Keratinocyte (primary cell): ENCODE results near the gene RHOT1. TPM values are rescaled to one million over a fixed set of nuclear protein-coding genes. Genes with fewer than 3 reads are reported as not detected.
"Not testable (repeated sequence)": the region's sequence is repeated elsewhere in the genome, so short reads cannot be mapped to it uniquely, and the experiment has no call there.

Experiments
- DNase-seq: peaks from one replicate; pipeline ENCODE4 v3.0.0-alpha.2; 2011; ENCODE audit warnings: low read depth, missing footprints, low spot score
- FAIRE-seq: peaks from 2 replicates; lab custom pipeline; 2011; peaks lifted over from hg19 to GRCh38; lab: Jason Lieb, UNC
- H2AFZ ChIP-seq: 2 replicates; pipeline ENCODE4 v1.6.0; 2012; ENCODE audit warnings: low read length, control low read depth, inconsistent platforms; ENCODE audit not compliant: control insufficient read depth
- H3K27ac ChIP-seq: 2 replicates; pipeline ENCODE4 v1.5.1; 2011; ENCODE audit warnings: low read length; ENCODE audit not compliant: control insufficient read depth, insufficient read depth
- H3K27me3 ChIP-seq: 3 replicates; pipeline ENCODE4 v1.6.0; 2011; ENCODE audit warnings: low read length; ENCODE audit not compliant: control insufficient read depth, insufficient read depth; ENCODE audit errors: extremely low read depth
- H3K36me3 ChIP-seq, 2 experiments: 2 replicates in 1 of 2; 3 replicates in 1 of 2; pipeline ENCODE4 v1.5.1; 2011; ENCODE audit warnings: low read length in 2 of 2, mild to moderate bottlenecking in 1 of 2; ENCODE audit not compliant: control insufficient read depth in 2 of 2, insufficient read depth in 2 of 2; ENCODE audit errors: extremely low read depth in 1 of 2
- H3K4me1 ChIP-seq: 3 replicates; pipeline ENCODE4 v1.5.1; 2011; ENCODE audit warnings: low read length; ENCODE audit not compliant: control insufficient read depth, insufficient read depth; ENCODE audit errors: extremely low read depth
- H3K4me2 ChIP-seq: 3 replicates; pipeline ENCODE4 v1.6.0; 2011; ENCODE audit warnings: low read depth, low read length; ENCODE audit not compliant: control insufficient read depth, insufficient read depth; ENCODE audit errors: extremely low read depth
- H3K4me3 ChIP-seq, 3 experiments: fragments of 200-600 bp in 1 of 3; sonication (generic) in 1 of 3; 2 replicates in 2 of 3; 3 replicates in 1 of 3; pipeline ENCODE4 v1.5.1; 2011 to 2016; ENCODE audit warnings: low read length in 3 of 3, mild to moderate bottlenecking in 3 of 3, control low read depth in 2 of 3, inconsistent platforms in 1 of 3, low read depth in 1 of 3, mixed read lengths in 1 of 3, mixed run types in 1 of 3, moderate library complexity in 1 of 3; ENCODE audit not compliant: control insufficient read depth in 2 of 3, insufficient read depth in 2 of 3; ENCODE audit errors: extremely low read depth in 1 of 3
- H3K79me2 ChIP-seq: 2 replicates; pipeline ENCODE4 v1.6.0; 2012; ENCODE audit warnings: low read length; ENCODE audit not compliant: control insufficient read depth, insufficient read depth
- H3K9ac ChIP-seq: 3 replicates; pipeline ENCODE4 v1.6.0; 2011; ENCODE audit warnings: low read length; ENCODE audit not compliant: control insufficient read depth, insufficient read depth; ENCODE audit errors: extremely low read depth
- H3K9me1 ChIP-seq: 3 replicates; pipeline ENCODE4 v1.6.0; 2011; ENCODE audit warnings: low read length; ENCODE audit not compliant: control insufficient read depth, insufficient read depth; ENCODE audit errors: extremely low read depth
- H3K9me3 ChIP-seq: 2 replicates; pipeline ENCODE4 v1.5.1; 2012; ENCODE audit warnings: low read depth, low read length; ENCODE audit not compliant: control insufficient read depth
- H4K20me1 ChIP-seq: 3 replicates; pipeline ENCODE4 v1.6.0; 2011; ENCODE audit warnings: low read length; ENCODE audit not compliant: control insufficient read depth, insufficient read depth; ENCODE audit errors: extremely low read depth
- EZH2 ChIP-seq: IDR thresholded peaks from one replicate; pipeline ENCODE4 v1.6.1; 2012; ENCODE audit warnings: inconsistent platforms, mild to moderate bottlenecking, low read length, moderate library complexity
- dilution Hi-C: fragments of 300-500 bp; cut with MboI; formaldehyde crosslinking; loops from one replicate; pipeline ENCODE4 v1.7.0; 2020; ENCODE audit warnings: low sequenced_read_pairs; ENCODE audit not compliant: extremely low pct_ligation_motif_present
- polyA plus RNA-seq, 5 experiments: library from polyadenylated mRNA; depleted of rRNA in 3 of 5; stranded (reverse) in 3 of 5; stranded (forward) in 1 of 5; unstranded in 1 of 5; fragments of >200 nt; gene quantifications; 1 replicate in 1 of 5; 2 replicates in 3 of 5; 3 replicates in 1 of 5; pipeline versions ENCODE4 v1.2.1 to v1.2.3, GENCODE V29; 2011 to 2012; ENCODE audit warnings: missing spikeins in 2 of 5, low read depth in 1 of 5, low replicate concordance in 1 of 5
- TF ChIP-seq, protein P1 (sequence below), 3 experiments: IDR thresholded peaks in 1 of 3; conservative IDR thresholded peaks in 1 of 3; optimal IDR thresholded peaks in 1 of 3; 2 replicates in 2 of 3; 3 replicates in 1 of 3; pipeline versions ENCODE3 to v1.5.1; 2011; ENCODE audit warnings: low read length in 3 of 3, mild to moderate bottlenecking in 3 of 3, moderate library complexity in 2 of 3, control low read depth in 1 of 3, inconsistent platforms in 1 of 3; ENCODE audit not compliant: insufficient read depth in 2 of 3; ENCODE audit errors: extremely low read depth in 1 of 3

Gene RHOT1
- polyA plus RNA-seq, 1 donor (not counting 4 experiments of a cell fraction or from before 2014, with no cell fraction given) = 50.4 TPM

DNA sequence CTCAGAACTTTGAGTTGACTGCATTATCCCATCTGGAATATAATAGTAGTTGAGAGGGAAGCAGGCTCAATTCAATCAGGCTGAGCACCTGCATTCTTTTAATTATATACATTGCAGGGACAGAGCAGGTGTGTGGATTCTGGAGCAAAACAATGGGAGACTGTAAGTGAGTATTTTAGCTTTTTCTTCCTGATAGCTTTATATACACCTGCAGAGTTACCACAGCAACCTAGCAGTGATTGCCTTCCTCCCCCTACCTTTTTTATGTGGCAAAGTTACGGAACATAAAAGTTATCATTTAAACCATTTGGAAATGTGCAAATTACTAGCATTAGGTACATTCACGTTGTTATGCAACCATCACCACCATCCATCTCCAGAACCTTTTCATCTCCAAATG is 25.4 kb upstream of the RHOT1 start:
- Histone ChIP-seq H2AFZ (no peak overlapping the region), H3K9me3 (no peaks in the 10 kb centered on the region), H3K79me2 (no peaks in the 10 kb centered on the region), H3K9me1 (no peaks in the 10 kb centered on the region), H3K36me3 (no peaks in the 10 kb centered on the region), H4K20me1 (no peaks in the 10 kb centered on the region), H3K27ac (no peak overlapping the region), H3K27me3 (no peaks in the 10 kb centered on the region), H3K4me1 (no peaks in the 10 kb centered on the region), H3K9ac (no peak overlapping the region), H3K4me2 (no peak overlapping the region), H3K4me3 (no peak overlapping the region)
- FAIRE-seq (no peak), DNase-seq (no peak)
- no peak for TF ChIP-seq EZH2
- TF ChIP-seq, protein P1, sequence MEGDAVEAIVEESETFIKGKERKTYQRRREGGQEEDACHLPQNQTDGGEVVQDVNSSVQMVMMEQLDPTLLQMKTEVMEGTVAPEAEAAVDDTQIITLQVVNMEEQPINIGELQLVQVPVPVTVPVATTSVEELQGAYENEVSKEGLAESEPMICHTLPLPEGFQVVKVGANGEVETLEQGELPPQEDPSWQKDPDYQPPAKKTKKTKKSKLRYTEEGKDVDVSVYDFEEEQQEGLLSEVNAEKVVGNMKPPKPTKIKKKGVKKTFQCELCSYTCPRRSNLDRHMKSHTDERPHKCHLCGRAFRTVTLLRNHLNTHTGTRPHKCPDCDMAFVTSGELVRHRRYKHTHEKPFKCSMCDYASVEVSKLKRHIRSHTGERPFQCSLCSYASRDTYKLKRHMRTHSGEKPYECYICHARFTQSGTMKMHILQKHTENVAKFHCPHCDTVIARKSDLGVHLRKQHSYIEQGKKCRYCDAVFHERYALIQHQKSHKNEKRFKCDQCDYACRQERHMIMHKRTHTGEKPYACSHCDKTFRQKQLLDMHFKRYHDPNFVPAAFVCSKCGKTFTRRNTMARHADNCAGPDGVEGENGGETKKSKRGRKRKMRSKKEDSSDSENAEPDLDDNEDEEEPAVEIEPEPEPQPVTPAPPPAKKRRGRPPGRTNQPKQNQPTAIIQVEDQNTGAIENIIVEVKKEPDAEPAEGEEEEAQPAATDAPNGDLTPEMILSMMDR (optimal IDR thresholded peaks at IDR 0.05 in 1 of 3, IDR thresholded peaks at IDR 0.05 in 1 of 3, conservative IDR thresholded peaks at IDR 0.05 in 1 of 3; ENCODE audit: extremely low read depth in 1 of 3, insufficient read depth in 2 of 3, low read length in 3 of 3) = no peak
- dilution Hi-C loops = no loop called here

DNA sequence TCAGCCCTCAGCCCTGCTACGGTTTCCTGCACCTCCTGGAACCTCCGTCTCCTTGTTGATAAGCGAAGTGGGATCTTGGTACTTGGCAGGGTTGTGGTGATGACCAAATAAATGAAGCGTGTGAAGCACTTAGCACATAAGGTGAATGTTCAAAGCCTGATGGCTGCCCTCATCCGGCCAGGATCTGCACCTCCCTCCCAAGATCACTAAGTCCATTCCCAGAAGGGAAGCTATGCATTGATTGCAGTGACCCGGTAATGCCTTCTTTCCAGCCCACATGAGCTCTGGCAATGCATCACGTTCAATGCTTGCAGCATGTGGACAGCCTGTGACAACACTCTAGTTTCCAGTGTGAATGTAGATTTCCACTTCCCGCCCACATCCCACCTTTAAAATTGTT is 24.9 kb upstream of the RHOT1 start:
- no peak for FAIRE-seq
- Histone ChIP-seq H3K4me2 (no peak overlapping the region), H2AFZ (no peak overlapping the region), H3K9me3 (no peaks in the 10 kb centered on the region), H3K4me3 (no peak overlapping the region), H3K27me3 (no peaks in the 10 kb centered on the region), H3K27ac (no peak overlapping the region), H3K9me1 (no peaks in the 10 kb centered on the region), H4K20me1 (no peaks in the 10 kb centered on the region), H3K4me1 (no peaks in the 10 kb centered on the region), H3K79me2 (no peaks in the 10 kb centered on the region), H3K36me3 (no peaks in the 10 kb centered on the region), H3K9ac (no peak overlapping the region)
- dilution Hi-C loops = no loop called here
- no peak for DNase-seq
- TF ChIP-seq, protein P1 (optimal IDR thresholded peaks at IDR 0.05 in 1 of 3, IDR thresholded peaks at IDR 0.05 in 1 of 3, conservative IDR thresholded peaks at IDR 0.05 in 1 of 3; ENCODE audit: extremely low read depth in 1 of 3, insufficient read depth in 2 of 3, low read length in 3 of 3) = no peak
- TF ChIP-seq EZH2 = no peak

DNA sequence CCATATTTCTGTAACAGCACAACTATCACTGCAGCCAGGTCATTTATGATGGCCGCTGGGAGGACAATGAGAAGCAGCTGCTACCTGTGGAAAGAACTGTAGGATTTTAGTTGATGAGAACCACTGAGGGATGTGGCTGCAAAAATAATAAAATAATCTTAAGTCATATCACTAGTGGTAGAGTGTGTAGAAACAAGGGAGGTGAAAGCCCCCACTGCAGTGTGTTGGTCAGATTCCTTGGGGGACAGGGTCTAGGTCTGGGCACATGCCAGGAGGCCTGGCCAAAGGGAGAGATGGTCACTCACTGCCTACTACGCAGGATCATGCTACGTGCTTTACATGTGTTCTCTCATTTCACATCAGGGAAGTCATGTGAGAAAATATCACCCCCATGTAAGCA is 24.2 kb upstream of the RHOT1 start:
- H3K4me3 ChIP-seq, H4K20me1 ChIP-seq, H3K4me1 ChIP-seq, H3K9me1 ChIP-seq, H2AFZ ChIP-seq, H3K79me2 ChIP-seq, H3K27me3 ChIP-seq, H3K27ac ChIP-seq, dilution Hi-C loops, H3K9ac ChIP-seq, H3K36me3 ChIP-seq, FAIRE-seq, DNase-seq, H3K9me3 ChIP-seq, H3K4me2 ChIP-seq: not testable (repeated sequence)
